Measurements from ENCODE around the gene ERC1.

ERC1 gene

DNA sequence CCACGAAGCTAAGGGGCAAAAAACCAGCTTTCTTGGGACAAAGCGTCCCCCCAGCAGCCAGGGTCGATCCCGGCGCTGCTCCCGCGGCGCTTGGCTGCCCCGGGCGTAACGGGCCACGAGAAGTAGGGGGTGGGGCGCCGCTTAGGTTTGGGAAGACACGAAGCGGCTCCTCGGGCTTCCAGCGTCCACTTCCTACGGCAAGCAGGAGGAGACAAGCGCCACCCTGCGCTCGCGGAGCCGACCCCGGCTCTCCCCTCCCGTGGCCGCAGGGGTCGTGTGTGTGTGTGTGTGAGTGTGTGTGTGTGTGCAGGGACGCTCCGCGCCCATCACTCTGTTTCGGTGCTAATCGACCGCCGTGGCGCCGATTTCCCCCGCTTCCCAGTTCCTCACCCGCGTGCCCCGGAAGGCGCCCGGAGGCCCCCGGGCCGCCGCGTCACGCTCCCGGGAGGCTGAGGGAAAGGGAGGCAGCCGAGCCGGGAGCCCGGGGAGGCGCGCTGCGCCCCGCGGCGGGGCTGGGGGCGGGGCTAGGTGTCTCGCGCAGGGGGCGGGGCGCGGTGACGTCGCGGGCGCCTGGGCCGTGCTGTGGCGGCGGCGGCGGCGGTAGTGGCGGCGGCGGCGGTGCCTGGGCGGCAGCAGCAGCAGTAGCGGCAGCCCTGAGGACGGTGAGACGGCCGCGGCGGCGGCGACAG, at the start of gene ERC1:
Gene ERC1 (plus strand): TSS at position 563 of the 689 bp plus-strand sequence. CDS start 36,681 bp downstream, outside the sequence.
- peak; percentile 80 for DNase-seq

DNA sequence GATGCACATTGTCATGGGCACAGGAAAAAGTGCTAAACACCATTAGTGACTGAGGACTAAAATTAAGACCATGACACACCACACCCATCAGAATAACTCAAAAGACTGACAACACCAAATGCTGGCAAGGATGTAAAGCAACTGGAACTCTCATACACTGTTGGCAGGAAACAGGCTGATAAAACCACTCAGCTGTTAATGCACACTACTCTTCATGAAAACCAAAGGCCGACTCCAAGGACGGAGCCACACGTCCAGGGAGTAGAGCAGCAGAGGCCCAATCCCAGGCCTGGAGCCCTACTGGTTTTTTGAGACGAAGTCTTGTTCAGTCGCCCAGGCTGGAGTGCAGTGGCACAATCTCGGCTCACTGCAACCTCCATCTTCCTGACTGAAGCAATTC, 48.0 kb upstream of the ERC1 start:
- no peak for DNase-seq

DNA sequence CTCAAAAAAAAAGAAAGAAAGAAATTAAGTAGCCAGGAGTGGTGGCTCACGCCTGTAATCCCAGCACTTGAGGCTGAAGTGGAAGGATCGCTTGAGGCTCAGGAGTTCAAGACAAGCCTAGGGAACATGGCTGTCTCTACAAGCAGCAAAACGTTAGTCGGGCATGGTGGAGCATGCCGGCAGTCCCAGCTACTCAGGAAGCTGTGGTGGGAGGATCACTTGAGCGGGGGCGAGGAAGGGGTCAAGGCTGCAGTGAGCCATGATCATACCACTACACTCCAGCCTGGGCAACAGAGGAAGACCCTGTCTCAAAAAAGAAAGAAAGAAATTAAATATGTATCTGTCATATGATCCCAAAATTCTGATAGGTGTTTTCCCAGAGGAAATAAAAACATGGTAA, 46.8 kb upstream of the ERC1 start:
- DNase-seq, result no peak

DNA sequence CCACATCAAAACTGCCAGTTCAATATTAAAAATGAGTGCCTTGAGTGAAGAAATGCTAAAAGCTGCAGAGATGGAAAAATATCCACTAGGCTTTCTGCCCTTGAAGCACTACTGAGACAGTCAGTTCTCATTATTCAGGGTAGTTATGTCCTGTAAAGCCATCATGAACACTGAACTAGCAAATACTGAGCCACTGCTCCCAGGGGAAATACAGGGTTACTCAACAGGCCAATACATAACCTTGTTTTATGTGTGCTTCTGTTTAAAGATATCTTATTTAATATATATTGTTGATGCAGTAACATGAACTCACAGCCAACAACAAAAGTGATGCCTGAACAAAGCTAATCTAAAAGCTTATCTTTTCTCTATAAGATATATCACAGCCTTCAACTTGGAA, 44.8 kb upstream of the ERC1 start:
- DNase-seq, result no peak

DNA sequence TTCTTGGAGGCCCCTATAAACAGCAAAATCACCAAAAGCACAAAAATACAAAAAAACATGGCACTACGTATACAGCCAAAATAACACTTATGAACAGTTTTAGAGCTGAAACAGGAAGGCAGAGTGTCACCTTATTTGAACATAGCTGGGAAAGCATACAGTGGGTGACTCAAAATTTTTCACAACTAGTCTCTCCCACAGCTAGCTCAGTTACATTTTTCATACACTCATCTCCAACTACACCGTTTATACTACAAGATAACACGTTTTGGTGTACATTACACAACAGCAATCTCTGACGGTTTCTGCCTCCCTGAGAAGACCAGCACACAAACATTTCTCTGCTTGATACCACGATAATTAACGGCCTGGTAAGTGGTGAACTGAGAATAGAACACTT, 44.4 kb upstream of the ERC1 start:
- no peak for DNase-seq

DNA sequence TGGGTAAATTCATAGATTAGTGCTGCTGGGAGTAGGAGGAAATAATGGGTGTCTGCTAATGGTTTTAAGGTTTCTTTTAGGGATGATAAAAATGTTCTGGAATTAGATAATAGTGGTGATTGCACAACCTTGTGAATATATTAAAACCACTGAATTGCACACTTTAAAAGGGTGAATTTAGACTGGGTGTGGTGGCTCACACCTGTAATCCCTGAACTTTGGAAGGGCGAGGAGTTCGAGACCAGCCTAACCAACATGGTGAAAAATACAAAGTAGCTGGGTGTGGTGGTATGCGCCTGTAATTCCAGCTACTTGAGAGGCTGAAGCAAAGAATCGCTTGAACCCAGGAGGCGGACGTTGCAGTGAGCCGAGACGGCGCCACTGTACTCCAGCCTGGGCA, 42.8 kb upstream of the ERC1 start:
- no peak for DNase-seq

DNA sequence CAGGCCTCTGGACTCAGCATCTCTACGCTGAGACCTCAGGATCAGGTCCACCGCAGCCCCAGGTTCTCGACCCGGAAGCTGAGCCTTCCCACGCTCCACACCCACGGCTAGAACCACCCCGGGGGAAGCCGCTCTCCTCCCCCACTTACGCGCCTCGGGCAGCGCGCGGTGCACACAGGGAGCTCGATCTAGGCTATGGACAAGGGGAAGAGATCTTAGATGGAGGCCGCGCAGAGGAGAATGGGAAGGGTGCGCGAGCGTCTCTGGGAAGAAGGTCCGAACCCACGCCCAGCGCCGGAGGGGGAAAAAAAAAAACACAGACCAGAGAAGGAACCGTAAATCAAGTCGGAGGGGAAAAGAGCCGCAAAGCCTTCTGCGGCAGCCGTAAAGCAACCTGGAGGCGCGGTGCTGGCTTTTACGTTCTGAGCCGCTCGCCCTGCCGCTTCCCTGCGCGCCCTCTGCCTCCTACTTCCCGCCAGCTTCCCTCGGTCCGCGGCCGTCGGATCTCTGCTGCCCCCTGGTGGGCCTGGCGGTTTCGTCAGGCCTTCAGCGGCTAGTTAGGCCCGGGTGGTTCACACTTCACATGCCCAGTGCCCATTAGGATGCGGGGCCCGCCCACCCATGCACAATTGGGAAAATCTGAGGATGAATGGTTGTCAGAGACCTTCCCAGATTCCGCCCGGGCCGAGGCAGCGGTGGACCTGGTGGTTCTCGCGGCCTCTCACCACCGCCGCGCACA, 41.4 kb upstream of the ERC1 start, which contains the start of gene RAD52:
Gene RAD52 (minus strand): TSS at position 242 of the 739 bp plus-strand sequence. CDS start 16,636 bp downstream, outside the sequence.
- peak; percentile 95 for DNase-seq

DNA sequence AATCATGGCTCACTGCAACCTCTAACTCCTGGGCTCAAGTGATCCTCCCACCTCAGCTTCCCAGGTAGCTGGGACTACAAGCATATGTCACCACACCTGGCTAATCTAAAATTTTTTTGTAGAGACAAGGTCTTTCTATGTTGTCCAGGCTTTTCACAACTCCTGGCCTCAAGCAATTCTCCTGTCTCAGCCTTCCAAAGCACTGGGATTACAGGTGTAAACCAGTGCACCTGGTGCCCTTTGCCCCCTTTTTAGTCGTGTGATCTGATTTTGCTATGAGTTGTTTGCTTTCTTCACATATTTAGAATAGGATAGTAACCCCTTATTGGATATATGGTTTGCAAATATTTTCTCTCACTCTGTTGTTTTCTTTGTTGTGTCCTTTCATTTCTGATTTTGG, 39.8 kb upstream of the ERC1 start:
- DNase-seq, result no peak

DNA sequence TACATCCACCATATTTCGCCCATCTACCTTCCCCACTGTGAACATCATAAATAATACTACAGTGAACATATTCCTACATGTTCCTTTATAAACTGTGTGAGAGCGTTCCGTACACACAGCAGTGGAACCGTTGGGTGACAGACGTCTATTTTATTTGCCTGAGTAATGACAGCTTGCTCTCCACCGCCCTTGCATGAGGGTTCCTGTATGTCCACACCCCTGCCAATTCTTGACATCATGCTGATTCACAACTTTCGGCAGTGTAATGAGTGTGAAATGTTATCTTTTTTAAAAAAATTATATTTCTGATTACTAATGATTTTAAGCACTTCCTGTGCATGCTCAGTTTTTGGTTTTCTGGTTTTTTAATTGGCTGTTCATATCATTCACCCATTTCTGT, 37.2 kb upstream of the ERC1 start:
- no peak for DNase-seq

DNA sequence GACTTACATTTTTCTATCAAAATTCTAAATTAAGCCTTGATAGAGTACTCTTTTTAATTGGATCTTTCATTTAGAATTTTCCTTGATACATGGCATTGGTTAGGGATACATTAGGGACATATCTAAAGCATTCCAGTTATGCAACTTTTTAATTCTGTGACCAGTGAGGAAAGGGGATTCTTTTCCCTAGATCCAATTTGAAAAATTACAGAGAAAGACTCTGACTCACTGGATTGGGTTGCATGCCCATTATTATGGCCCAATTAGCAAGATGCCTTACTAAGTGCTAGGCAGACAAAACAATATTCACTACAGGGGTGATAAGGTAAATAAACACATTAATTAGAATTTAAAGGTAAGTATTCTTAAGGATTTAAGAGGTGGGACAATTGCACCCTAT, 36.3 kb upstream of the ERC1 start:
- no peak for DNase-seq

DNA sequence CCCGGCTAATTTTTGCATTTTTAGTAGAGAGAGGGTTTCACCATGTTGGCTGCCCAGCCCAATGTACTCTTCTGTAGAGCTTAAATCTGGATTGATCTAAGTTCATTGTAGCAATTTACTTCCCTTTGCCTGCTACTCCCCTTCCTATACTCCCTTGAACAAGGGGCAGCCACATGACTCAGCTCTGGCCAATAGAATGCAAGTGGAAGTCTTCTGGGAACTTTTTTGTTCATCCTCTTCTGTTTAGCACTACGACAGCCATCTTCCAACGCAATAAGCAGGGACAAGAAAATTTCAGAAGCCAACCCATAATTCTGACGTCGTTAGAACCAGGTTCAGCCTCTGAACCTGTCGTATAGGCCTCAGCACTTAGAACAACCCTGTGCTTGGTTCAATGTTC, 35.1 kb upstream of the ERC1 start:
- DNase-seq, result no peak

DNA sequence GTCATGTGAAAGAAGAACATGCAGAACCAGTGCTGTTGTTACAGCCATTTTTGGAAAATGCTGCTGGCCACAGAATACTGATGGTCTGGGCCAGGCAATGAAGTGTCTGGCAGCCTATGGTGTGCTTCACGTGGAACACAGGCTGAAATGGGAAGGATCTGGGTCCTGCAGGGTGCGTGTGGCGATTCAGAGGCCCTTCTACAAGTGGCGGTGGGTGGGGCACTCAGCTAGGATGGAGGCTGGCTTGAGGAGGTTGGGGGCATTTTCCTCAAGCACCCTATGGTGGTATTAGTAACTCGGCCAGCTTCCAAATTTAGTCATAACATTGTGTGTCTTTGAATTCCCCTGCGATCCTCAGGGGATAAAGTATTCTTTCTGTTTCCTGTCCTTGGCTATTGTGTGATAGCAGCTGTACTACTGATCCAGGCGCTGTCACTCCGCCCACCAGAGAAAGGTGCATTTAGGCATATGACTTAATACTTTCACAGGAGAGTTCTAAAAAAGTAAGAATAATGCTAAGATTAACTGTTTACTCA, 32.4 kb upstream of the ERC1 start:
- no peak for DNase-seq

DNA sequence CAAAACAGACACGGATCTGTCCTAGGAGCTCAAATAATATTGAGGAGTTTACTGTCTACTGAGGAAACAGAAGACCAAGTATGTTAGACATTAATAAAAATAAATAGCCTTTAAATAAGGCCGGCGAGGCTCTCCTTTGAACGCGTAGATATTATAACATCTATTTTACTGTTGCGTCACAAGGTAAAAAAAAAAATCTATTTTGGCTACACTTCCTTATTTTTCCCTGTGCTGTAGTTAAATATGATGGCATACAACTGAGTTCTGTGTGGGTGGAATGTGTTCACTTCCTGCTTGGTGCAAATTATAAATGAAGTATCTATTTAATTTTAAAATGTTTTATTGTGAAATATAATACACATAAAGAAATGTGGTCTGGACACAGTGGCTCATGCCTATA, 24.3 kb upstream of the ERC1 start:
- no peak for DNase-seq

DNA sequence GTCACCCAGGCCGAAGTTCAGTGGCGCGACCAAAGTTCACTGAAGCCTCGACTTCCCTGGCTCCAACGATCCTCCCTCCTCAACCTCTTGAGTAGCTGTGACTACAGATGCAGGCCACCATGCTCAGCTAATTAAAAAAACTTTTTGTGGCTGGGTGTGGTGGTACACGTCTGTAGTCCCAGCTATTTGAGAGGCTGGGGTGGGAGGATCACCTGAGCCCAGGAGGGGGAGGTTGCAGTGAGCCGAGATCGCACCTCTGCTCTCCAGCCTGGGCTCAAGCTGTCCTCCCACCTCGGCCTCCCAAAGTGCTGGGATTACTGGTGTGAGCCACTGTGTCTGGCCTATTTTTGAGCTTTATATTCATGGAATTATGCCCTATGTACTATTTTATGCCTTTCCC, 23.4 kb upstream of the ERC1 start:
- DNase-seq, result no peak

DNA sequence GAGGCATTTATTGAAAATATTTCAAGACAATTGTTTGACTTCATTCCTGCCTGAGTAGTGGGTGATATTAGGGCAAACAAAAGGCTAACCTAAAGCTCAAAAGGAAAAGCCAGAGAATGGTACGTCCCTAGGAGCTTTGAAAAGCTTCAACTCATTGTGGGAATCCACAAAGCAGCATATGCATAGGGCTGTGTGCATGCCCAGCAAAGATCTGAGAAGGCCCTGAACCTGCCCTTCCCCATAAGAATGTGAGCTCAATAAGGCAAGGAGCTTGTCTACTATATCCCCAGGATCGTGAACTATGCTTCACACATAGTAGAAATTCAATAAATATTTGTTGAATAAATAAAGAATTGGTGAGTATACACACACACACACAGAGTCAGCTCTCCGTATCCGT, 22.5 kb upstream of the ERC1 start:
- no peak for DNase-seq

DNA sequence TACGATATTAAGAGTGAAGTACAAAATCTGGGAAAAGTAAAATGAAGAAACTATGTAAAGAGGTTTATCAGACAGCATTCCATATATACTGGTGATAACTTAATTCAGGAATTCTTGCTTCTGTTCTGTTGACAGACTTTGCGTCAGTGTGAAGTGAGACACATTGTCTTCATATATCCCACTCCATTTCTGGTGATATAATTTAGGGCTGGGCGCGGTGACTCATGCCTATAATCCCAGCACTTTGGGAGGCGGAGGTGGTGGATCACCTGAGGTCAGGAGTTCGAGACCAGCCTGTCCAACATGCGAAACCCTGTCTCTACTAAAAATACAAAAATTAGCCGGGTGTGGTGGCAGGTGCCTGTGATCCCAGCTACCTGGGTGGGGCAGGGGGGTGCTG, 21.2 kb upstream of the ERC1 start:
- no peak for DNase-seq

DNA sequence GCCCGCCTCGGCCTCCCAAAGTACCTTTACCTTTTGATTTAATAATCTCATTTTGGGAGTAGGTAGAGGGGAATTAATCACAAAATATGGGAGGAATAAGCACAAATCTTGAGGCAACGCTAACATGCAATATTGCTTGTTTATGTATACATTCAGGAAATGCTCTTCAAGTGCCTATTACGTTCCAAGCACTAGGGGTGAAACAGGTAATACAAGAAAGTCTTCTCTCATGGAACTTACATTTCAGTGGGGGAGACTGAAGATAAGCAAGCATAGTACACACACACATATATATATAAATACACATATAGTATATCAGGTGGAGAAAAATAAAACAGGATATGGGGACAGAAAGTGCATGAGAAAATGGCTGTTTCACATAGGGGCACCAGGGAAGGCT, 19.0 kb upstream of the ERC1 start:
- DNase-seq, result no peak

DNA sequence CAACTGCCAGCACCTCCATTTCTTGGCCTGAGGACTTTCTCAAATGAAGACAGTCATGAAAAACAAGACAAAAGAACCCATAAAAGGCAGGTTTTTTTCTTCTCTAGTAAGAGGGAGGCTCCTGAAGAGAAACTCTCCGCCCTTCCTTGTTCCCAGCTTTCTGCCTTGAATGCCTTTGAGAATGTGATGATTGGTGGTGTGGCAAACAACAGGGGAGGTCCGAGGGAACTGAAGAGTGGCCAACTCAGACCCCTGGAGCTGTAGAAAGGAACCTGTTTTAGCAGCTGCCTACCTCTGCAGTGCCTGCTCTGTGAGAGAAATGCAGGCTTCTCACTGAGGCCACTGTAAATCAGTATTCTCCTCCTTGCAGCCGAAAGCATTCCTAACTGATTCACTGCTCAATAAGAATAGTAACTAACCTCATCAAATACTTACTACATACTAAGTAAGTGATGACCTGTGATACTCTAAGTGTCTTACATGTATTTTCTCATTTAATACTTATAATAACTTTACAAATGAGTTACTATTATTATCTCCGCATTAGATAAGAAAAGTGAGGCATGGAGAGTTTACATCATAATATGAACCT, 16.7 kb upstream of the ERC1 start:
- no peak for DNase-seq

DNA sequence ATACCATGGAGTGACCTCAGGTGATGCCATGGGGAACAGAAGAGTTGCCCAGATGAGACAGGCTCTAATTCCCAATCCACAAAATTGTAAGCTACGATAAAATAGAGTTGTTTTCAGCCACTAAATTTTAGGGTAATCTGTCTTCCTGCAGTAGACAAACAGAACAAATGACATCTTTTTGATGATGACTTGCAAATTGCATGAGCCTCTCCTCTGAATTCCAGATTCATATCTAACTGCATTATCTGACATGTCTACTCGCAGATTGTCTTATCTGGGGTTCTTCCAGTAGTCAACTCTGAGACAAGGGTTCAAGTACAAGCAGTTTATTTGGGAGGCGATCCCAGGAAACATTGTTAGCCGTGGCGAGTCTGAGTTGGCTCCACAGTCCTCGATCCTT, 14.4 kb upstream of the ERC1 start:
- DNase-seq, result no peak

DNA sequence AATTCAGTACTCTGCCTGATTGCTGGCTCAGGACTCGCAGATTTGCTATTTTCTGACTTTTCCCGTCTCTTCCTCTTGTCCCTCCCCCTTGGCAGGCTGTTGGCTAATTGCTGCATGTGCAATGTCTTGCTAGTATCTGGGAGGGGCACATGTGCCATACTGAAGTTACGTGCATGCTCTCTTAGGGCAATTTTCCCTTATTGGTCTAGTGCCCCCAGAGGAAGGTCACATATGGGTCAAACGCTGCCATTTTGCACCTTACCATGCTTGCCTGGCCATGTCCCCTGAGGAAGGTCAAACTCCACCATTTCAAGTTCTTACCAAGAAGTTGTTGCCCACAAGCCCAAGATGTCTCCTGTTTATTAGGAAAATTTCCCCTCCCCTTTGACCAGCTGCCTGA, 13.9 kb upstream of the ERC1 start:
- DNase-seq, result no peak

DNA sequence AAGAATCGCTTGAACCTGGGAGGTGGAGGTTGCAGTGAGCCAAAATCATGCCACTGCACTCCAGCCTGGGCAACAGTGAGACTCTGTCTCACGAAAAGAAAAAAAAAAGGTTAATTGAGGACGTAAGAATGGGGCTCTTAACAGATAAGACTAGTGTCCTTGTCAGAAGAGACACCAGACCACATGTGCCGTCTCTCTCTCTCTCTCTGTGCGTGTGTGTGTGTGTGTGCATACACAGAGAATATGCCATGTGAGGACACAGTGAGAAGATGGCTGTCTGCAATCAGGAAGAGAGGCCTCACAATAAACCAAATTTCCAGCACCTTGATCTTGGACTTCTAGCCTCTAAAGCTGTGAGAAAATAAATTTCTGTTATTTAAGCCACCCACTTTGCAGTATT, 11.7 kb upstream of the ERC1 start:
- DNase-seq, result no peak

DNA sequence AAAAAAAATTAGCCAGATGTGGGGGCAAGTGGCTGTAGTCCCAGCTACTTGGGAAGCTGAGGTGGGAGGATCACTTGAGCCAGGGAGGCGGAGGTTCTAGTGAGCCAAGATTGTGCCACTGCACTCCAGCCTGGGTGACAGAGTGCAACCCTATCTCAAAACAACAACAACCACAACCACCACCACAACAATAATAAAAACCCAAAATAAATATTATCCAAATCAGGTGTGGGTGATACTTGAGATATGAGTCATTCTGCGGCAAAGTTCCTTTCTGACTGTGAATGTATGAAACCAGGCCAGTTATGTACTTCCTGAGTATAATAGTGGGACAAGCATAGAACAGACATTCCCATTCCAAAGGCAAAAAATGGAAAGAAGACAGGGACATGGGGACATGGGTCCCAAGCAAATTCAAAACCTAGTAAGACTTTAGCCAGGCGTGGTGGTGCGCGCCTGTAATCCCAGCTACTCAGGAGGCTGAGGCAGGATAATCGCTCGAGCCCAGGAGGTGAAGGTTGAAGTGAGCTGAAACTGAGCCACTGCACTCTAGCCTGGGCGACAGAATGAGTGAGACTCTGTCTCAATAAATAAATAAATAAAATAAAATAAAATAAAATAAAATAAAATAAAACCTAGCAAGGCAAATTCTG, 9.7 kb upstream of the ERC1 start:
- DNase-seq, result no peak

DNA sequence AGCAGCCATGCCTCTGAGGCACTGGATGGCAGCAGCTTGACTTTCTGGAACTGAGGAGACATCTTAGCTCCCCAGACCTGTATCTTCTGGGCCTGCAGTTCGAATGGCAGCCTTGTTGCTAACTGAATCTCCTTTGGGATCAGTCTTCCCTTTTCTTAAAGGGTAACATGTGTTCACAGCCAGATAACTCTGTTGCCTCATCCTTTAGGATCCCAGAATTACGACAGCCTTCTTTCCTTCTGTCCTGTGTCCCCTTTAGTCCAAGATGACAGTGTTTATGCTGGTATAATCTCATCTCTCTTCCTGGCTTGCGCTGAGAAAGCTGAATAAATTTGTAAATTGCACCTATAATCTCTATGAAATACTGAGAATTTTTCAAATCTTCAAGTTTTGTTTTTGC, 9.1 kb upstream of the ERC1 start:
- DNase-seq, result no peak

DNA sequence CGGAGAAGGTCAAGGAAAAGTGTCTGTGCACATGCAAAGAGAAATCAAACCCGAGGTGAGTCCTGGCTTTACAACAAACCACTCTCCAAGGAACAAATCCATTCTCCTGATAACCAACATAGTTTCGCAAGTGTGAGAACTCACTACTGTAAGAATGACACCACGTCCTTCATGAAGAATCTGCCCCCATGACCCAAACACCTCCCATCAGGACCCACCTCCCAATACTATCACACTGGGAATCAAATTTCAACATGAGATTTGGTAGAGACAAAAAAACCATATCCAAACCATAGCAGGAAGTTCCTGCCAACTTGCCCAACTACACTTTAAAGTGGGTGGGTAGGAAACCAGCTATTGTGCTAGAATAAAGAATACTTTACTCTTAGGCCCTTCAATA, 2.4 kb upstream of the ERC1 start:
- no peak for DNase-seq

All from activated effector memory CD4-positive, alpha-beta T cell treated with Interleukin-2 at 50 U/mL for 16 hours (primary cell).